ENCODE data around the gene BUB3. TPM values are rescaled to one million over a fixed set of nuclear protein-coding genes. Genes with fewer than 3 reads are reported as not detected.

The BUB3 gene
- total and polyA plus RNA-seq, 2 of the 8 experiments (the other 6 are each of a cell fraction or from before 2014, with no cell fraction given): 183 to 207 TPM

DNA sequence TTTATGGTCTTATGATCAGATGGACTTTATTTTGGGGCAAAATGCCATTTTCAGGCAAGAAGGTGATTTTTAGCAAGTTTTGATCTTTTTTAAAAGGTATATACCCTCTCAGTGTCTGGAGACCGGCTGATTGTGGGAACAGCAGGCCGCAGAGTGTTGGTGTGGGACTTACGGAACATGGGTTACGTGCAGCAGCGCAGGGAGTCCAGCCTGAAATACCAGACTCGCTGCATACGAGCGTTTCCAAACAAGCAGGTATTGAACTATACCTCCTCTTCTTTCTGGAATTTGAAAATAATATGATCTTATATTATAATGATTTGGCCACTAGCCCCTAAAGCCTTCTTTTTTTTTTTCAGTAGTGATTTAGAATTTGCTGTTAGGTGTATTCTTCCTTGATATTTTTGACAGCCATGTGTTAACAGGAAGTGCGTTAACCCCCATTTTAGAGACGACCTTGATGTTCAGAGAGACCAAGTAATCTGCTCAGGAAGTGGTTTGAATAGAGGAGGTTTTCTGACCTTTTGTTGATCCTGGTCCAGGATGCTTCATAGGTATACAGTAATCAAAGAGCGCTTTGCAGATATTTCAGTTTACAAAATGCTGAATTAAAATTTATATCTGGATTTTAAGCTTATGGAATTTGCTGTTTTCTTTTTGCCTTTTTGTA is 6.2 kb downstream of the BUB3 start (continued):
- TF ChIP-seq, protein P1, sequence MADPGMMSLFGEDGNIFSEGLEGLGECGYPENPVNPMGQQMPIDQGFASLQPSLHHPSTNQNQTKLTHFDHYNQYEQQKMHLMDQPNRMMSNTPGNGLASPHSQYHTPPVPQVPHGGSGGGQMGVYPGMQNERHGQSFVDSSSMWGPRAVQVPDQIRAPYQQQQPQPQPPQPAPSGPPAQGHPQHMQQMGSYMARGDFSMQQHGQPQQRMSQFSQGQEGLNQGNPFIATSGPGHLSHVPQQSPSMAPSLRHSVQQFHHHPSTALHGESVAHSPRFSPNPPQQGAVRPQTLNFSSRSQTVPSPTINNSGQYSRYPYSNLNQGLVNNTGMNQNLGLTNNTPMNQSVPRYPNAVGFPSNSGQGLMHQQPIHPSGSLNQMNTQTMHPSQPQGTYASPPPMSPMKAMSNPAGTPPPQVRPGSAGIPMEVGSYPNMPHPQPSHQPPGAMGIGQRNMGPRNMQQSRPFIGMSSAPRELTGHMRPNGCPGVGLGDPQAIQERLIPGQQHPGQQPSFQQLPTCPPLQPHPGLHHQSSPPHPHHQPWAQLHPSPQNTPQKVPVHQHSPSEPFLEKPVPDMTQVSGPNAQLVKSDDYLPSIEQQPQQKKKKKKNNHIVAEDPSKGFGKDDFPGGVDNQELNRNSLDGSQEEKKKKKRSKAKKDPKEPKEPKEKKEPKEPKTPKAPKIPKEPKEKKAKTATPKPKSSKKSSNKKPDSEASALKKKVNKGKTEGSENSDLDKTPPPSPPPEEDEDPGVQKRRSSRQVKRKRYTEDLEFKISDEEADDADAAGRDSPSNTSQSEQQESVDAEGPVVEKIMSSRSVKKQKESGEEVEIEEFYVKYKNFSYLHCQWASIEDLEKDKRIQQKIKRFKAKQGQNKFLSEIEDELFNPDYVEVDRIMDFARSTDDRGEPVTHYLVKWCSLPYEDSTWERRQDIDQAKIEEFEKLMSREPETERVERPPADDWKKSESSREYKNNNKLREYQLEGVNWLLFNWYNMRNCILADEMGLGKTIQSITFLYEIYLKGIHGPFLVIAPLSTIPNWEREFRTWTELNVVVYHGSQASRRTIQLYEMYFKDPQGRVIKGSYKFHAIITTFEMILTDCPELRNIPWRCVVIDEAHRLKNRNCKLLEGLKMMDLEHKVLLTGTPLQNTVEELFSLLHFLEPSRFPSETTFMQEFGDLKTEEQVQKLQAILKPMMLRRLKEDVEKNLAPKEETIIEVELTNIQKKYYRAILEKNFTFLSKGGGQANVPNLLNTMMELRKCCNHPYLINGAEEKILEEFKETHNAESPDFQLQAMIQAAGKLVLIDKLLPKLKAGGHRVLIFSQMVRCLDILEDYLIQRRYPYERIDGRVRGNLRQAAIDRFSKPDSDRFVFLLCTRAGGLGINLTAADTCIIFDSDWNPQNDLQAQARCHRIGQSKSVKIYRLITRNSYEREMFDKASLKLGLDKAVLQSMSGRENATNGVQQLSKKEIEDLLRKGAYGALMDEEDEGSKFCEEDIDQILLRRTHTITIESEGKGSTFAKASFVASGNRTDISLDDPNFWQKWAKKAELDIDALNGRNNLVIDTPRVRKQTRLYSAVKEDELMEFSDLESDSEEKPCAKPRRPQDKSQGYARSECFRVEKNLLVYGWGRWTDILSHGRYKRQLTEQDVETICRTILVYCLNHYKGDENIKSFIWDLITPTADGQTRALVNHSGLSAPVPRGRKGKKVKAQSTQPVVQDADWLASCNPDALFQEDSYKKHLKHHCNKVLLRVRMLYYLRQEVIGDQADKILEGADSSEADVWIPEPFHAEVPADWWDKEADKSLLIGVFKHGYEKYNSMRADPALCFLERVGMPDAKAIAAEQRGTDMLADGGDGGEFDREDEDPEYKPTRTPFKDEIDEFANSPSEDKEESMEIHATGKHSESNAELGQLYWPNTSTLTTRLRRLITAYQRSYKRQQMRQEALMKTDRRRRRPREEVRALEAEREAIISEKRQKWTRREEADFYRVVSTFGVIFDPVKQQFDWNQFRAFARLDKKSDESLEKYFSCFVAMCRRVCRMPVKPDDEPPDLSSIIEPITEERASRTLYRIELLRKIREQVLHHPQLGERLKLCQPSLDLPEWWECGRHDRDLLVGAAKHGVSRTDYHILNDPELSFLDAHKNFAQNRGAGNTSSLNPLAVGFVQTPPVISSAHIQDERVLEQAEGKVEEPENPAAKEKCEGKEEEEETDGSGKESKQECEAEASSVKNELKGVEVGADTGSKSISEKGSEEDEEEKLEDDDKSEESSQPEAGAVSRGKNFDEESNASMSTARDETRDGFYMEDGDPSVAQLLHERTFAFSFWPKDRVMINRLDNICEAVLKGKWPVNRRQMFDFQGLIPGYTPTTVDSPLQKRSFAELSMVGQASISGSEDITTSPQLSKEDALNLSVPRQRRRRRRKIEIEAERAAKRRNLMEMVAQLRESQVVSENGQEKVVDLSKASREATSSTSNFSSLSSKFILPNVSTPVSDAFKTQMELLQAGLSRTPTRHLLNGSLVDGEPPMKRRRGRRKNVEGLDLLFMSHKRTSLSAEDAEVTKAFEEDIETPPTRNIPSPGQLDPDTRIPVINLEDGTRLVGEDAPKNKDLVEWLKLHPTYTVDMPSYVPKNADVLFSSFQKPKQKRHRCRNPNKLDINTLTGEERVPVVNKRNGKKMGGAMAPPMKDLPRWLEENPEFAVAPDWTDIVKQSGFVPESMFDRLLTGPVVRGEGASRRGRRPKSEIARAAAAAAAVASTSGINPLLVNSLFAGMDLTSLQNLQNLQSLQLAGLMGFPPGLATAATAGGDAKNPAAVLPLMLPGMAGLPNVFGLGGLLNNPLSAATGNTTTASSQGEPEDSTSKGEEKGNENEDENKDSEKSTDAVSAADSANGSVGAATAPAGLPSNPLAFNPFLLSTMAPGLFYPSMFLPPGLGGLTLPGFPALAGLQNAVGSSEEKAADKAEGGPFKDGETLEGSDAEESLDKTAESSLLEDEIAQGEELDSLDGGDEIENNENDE (IDR thresholded peaks at IDR 0.05; ENCODE audit: insufficient replicate concordance, low read length): no peak
- TF ChIP-seq EZH2 (IDR thresholded peaks at IDR 0.05; ENCODE audit: low read depth, low read length, severe bottlenecking) (no peak), SIX5 (IDR thresholded peaks at IDR 0.05; ENCODE audit: low read depth, low read length) (no peak), RXRA (IDR thresholded peaks at IDR 0.05; ENCODE audit: insufficient read depth, low read depth, low read length) (no peak), SIRT6 (IDR thresholded peaks at IDR 0.05; ENCODE audit: low read length) (no peak), POLR2A (IDR thresholded peaks at IDR 0.05; ENCODE audit: control extremely low read depth in 1 of 2, low read depth in 2 of 2, low read length in 2 of 2) (no peak), POU5F1 (IDR thresholded peaks at IDR 0.05; ENCODE audit: low read depth, low read length) (no peak), BACH1 (IDR thresholded peaks at IDR 0.05; ENCODE audit: low read length) (no peak), SRF (IDR thresholded peaks at IDR 0.05; ENCODE audit: low read depth, low read length) (no peak)
- TF ChIP-seq, protein P2, sequence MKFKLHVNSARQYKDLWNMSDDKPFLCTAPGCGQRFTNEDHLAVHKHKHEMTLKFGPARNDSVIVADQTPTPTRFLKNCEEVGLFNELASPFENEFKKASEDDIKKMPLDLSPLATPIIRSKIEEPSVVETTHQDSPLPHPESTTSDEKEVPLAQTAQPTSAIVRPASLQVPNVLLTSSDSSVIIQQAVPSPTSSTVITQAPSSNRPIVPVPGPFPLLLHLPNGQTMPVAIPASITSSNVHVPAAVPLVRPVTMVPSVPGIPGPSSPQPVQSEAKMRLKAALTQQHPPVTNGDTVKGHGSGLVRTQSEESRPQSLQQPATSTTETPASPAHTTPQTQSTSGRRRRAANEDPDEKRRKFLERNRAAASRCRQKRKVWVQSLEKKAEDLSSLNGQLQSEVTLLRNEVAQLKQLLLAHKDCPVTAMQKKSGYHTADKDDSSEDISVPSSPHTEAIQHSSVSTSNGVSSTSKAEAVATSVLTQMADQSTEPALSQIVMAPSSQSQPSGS (IDR thresholded peaks at IDR 0.05; ENCODE audit: low read length): no peak

Measured in H1 (cell line).